Keratinocyte (primary cell): ENCODE data around the gene JCAD. TPM values are rescaled to one million over a fixed set of nuclear protein-coding genes. Genes with fewer than 3 reads are reported as not detected.
A peak's percentile ranks its signal among the peaks of the same experiment; 100 is the strongest.

Source experiments
- DNase-seq: peaks from one replicate; pipeline ENCODE4 v3.0.0-alpha.2; 2011; ENCODE audit warnings: low read depth, missing footprints, low spot score
- FAIRE-seq: peaks from 2 replicates; lab custom pipeline; 2011; peaks lifted over from hg19 to GRCh38; lab: Jason Lieb, UNC
- H2AFZ ChIP-seq: 2 replicates; pipeline ENCODE4 v1.6.0; 2012; ENCODE audit warnings: low read length, control low read depth, inconsistent platforms; ENCODE audit not compliant: control insufficient read depth
- H3K27ac ChIP-seq: 2 replicates; pipeline ENCODE4 v1.5.1; 2011; ENCODE audit warnings: low read length; ENCODE audit not compliant: control insufficient read depth, insufficient read depth
- H3K27me3 ChIP-seq: 3 replicates; pipeline ENCODE4 v1.6.0; 2011; ENCODE audit warnings: low read length; ENCODE audit not compliant: control insufficient read depth, insufficient read depth; ENCODE audit errors: extremely low read depth
- H3K36me3 ChIP-seq, 2 experiments: 2 replicates in 1 of 2; 3 replicates in 1 of 2; pipeline ENCODE4 v1.5.1; 2011; ENCODE audit warnings: low read length in 2 of 2, mild to moderate bottlenecking in 1 of 2; ENCODE audit not compliant: control insufficient read depth in 2 of 2, insufficient read depth in 2 of 2; ENCODE audit errors: extremely low read depth in 1 of 2
- H3K4me1 ChIP-seq: 3 replicates; pipeline ENCODE4 v1.5.1; 2011; ENCODE audit warnings: low read length; ENCODE audit not compliant: control insufficient read depth, insufficient read depth; ENCODE audit errors: extremely low read depth
- H3K4me2 ChIP-seq: 3 replicates; pipeline ENCODE4 v1.6.0; 2011; ENCODE audit warnings: low read depth, low read length; ENCODE audit not compliant: control insufficient read depth, insufficient read depth; ENCODE audit errors: extremely low read depth
- H3K4me3 ChIP-seq, 3 experiments: fragments of 200-600 bp in 1 of 3; sonication (generic) in 1 of 3; 2 replicates in 2 of 3; 3 replicates in 1 of 3; pipeline ENCODE4 v1.5.1; 2011 to 2016; ENCODE audit warnings: low read length in 3 of 3, mild to moderate bottlenecking in 3 of 3, control low read depth in 2 of 3, inconsistent platforms in 1 of 3, low read depth in 1 of 3, mixed read lengths in 1 of 3, mixed run types in 1 of 3, moderate library complexity in 1 of 3; ENCODE audit not compliant: control insufficient read depth in 2 of 3, insufficient read depth in 2 of 3; ENCODE audit errors: extremely low read depth in 1 of 3
- H3K79me2 ChIP-seq: 2 replicates; pipeline ENCODE4 v1.6.0; 2012; ENCODE audit warnings: low read length; ENCODE audit not compliant: control insufficient read depth, insufficient read depth
- H3K9ac ChIP-seq: 3 replicates; pipeline ENCODE4 v1.6.0; 2011; ENCODE audit warnings: low read length; ENCODE audit not compliant: control insufficient read depth, insufficient read depth; ENCODE audit errors: extremely low read depth
- H3K9me1 ChIP-seq: 3 replicates; pipeline ENCODE4 v1.6.0; 2011; ENCODE audit warnings: low read length; ENCODE audit not compliant: control insufficient read depth, insufficient read depth; ENCODE audit errors: extremely low read depth
- H3K9me3 ChIP-seq: 2 replicates; pipeline ENCODE4 v1.5.1; 2012; ENCODE audit warnings: low read depth, low read length; ENCODE audit not compliant: control insufficient read depth
- H4K20me1 ChIP-seq: 3 replicates; pipeline ENCODE4 v1.6.0; 2011; ENCODE audit warnings: low read length; ENCODE audit not compliant: control insufficient read depth, insufficient read depth; ENCODE audit errors: extremely low read depth
- EZH2 ChIP-seq: IDR thresholded peaks from one replicate; pipeline ENCODE4 v1.6.1; 2012; ENCODE audit warnings: inconsistent platforms, mild to moderate bottlenecking, low read length, moderate library complexity
- dilution Hi-C: fragments of 300-500 bp; cut with MboI; formaldehyde crosslinking; loops from one replicate; pipeline ENCODE4 v1.7.0; 2020; ENCODE audit warnings: low sequenced_read_pairs; ENCODE audit not compliant: extremely low pct_ligation_motif_present
- polyA minus RNA-seq, 3 experiments: library from RNA; depleted of rRNA, polyadenylated mRNA; stranded (reverse); fragments of >200 nt; gene quantifications; 1 replicate in 1 of 3; 2 replicates in 1 of 3; 3 replicates in 1 of 3; pipeline ENCODE4 v1.2.3, GENCODE V29; 2011
- polyA plus RNA-seq, 5 experiments: library from polyadenylated mRNA; depleted of rRNA in 3 of 5; stranded (reverse) in 3 of 5; stranded (forward) in 1 of 5; unstranded in 1 of 5; fragments of >200 nt; gene quantifications; 1 replicate in 1 of 5; 2 replicates in 3 of 5; 3 replicates in 1 of 5; pipeline versions ENCODE4 v1.2.1 to v1.2.3, GENCODE V29; 2011 to 2012; ENCODE audit warnings: missing spikeins in 2 of 5, low read depth in 1 of 5, low replicate concordance in 1 of 5
- TF ChIP-seq, protein P1 (sequence below), 3 experiments: IDR thresholded peaks in 1 of 3; conservative IDR thresholded peaks in 1 of 3; optimal IDR thresholded peaks in 1 of 3; 2 replicates in 2 of 3; 3 replicates in 1 of 3; pipeline versions ENCODE3 to v1.5.1; 2011; ENCODE audit warnings: low read length in 3 of 3, mild to moderate bottlenecking in 3 of 3, moderate library complexity in 2 of 3, control low read depth in 1 of 3, inconsistent platforms in 1 of 3; ENCODE audit not compliant: insufficient read depth in 2 of 3; ENCODE audit errors: extremely low read depth in 1 of 3

The JCAD gene, protein sequence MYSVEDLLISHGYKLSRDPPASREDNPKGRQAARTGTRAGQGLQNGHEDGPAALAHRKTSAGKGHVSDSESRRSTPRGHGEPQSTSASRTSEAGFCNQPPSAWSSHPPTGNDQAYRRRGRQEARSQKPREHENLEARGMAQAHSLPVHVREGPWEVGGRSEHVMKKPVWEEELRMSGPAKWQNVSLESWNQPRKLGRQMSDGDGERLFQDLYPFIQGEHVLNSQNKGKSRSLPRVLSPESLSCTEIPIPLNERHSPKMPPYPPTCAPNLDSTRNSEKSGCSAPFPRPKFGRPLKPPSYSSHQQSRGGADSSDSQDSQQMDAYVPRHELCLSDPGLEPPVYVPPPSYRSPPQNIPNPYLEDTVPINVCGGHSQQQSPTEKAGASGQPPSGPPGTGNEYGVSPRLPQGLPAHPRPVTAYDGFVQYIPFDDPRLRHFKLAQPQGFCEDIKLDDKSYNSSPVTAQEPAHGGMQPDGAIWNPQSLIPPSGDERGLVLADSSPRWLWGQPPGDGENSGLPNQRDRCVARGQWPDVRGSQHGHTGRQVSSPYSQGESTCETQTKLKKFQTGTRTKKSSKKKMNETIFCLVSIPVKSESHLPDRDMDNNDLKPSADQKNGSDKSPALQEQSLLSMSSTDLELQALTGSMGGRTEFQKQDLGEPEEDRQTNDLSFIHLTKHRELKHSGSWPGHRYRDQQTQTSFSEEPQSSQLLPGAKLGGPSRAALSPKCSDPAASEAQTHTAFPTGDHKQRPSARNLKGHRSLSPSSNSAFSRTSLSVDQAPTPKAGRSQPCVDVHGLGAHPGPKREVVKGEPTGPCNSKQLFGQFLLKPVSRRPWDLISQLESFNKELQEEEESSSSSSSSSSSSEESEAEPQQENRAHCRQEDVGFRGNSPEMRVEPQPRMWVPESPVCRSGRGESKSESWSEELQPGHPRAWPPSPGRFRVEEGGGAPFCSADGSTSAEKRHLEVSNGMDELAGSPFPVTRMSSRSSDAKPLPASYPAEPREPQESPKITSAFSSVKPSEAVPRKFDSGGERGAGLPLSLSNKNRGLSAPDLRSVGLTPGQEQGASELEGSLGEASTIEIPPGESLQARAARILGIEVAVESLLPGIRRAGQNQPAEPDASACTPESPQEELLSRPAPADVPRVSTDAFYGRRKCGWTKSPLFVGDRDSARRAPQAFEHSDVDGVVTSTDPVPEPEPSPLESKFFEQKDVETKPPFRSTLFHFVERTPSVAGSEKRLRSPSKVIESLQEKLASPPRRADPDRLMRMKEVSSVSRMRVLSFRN (N-terminal part only)
- 0.10 to 0.54 TPM (median 0.10 TPM) in 3 replicates for polyA plus RNA-seq
- polyA plus RNA-seq (2011; ENCODE audit: low read depth), result 0.06 TPM
- 0.42 and 0.45 TPM in 2 replicates for polyA plus RNA-seq (2011; cell fraction: cytosol; rRNA removed)
- 0.47 and 0.63 TPM in 2 replicates for polyA plus RNA-seq (2011; cell fraction: nucleus; rRNA removed)
- 0.11 and 0.15 TPM in 2 replicates for polyA plus RNA-seq (2012; ENCODE audit: low replicate concordance)
- polyA minus RNA-seq, result 0.10 to 0.46 TPM (median 0.29 TPM) in 3 replicates
- 0.58 TPM for polyA minus RNA-seq (2011; cell fraction: cytosol; rRNA and poly(A)+ RNA removed)
- polyA minus RNA-seq (2011; cell fraction: nucleus; rRNA and poly(A)+ RNA removed), result 0.53 and 0.85 TPM in 2 replicates

DNA sequence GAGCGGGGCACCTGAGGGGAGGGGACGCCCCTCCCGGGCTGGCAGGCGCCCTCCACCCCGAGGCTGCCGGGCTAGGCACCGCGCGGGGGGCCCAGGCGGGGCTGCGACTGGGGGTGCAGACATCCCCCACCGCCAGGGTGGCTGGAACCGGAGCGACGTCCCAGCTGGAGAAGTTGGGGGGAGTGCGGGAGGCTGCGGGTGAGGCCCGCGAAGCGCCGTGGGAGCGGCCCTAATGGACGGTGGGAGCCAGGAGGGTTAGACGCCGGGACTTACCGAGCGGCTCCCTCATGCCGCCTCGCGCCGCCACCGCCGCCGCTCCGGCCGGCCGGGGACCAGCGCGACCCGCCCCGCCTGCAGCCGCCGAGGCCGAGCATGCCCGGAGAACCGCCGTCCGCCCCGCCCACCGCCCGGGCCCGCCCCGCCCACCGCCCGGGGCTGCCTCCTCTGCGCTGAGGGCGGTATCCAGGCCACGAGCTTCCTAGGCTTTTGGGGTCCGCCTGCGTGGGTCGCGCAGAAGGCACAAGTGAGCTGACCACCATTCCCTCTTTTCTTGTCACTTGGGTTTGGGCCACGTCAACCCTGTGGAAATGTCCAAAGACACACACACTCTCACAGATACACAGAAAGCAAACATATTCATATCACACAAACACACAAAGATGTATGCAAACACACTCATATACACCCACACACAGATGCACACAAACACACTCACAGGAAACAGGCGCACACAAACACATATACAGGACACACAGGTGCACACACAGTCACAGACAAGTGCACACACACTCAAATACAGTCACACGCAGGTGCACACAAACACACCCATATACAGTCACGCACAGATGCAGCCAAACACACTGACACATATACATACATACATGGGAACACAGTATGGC lies at the start of gene JCAD:
Gene JCAD, minus strand, starts transcription at position 378 of the 899 bp plus-strand sequence. CDS start 11,774 bp downstream, outside the sequence.
- Histone ChIP-seq H3K27ac (no peak within 1 kb of the TSS), H3K4me1 (no peaks in the 10 kb centered on the region), H3K4me2 (peak within 1 kb of the TSS; percentile 71), H2AFZ (peak within 1 kb of the TSS; percentile 39), H3K36me3 (no peaks in the 10 kb centered on the region), H3K9ac (peak within 1 kb of the TSS; percentile 7), H3K9me3 (no peaks in the 10 kb centered on the region), H3K4me3 (peak within 1 kb of the TSS in 2 of 3 experiments; percentile 39 to 51), H3K79me2 (no peaks in the 10 kb centered on the region), H3K9me1 (no peaks in the 10 kb centered on the region), H4K20me1 (peaks cover 3% of the 10 kb centered on the region), H3K27me3 (peaks cover 30% of the 10 kb centered on the region)
- DNase-seq, result no peak
- FAIRE-seq, result peak; percentile 72
- dilution Hi-C loops, result no loop called here
- TF ChIP-seq, protein P1, sequence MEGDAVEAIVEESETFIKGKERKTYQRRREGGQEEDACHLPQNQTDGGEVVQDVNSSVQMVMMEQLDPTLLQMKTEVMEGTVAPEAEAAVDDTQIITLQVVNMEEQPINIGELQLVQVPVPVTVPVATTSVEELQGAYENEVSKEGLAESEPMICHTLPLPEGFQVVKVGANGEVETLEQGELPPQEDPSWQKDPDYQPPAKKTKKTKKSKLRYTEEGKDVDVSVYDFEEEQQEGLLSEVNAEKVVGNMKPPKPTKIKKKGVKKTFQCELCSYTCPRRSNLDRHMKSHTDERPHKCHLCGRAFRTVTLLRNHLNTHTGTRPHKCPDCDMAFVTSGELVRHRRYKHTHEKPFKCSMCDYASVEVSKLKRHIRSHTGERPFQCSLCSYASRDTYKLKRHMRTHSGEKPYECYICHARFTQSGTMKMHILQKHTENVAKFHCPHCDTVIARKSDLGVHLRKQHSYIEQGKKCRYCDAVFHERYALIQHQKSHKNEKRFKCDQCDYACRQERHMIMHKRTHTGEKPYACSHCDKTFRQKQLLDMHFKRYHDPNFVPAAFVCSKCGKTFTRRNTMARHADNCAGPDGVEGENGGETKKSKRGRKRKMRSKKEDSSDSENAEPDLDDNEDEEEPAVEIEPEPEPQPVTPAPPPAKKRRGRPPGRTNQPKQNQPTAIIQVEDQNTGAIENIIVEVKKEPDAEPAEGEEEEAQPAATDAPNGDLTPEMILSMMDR (optimal IDR thresholded peaks at IDR 0.05 in 1 of 3, IDR thresholded peaks at IDR 0.05 in 1 of 3, conservative IDR thresholded peaks at IDR 0.05 in 1 of 3; ENCODE audit: extremely low read depth in 1 of 3, insufficient read depth in 2 of 3, low read length in 3 of 3), result no peak
- TF ChIP-seq EZH2, result peak; percentile 50
